GM18858 (cell line): ENCODE results near the gene SEMA7A.

Source experiments
- ATAC-seq: cut with Tn5 transposase; IDR thresholded peaks from one replicate; pipeline ENCODE4 v1.9.1; 2021; ENCODE audit not compliant: unreplicated experiment

Gene SEMA7A

DNA sequence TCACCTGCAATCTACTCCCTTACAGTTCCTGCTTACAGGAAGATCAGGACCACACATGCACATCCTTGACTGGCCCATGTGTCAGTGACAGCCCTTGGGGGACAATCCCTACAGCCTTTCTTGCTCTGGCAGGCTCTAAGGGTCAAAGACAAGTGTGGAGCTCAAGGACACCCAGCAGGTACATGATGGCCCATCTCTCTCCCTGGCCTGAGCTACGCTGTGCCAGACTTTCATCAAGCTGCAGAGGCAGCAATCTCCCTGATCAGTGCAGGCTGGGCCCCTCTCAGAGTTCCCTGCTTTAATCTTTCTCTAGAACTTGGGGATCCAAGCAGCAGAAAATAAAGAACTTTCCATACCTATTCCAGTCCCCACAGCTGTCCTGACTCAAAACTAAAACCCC lies 2.6 kb downstream of the SEMA7A start:
- no peak for ATAC-seq

DNA sequence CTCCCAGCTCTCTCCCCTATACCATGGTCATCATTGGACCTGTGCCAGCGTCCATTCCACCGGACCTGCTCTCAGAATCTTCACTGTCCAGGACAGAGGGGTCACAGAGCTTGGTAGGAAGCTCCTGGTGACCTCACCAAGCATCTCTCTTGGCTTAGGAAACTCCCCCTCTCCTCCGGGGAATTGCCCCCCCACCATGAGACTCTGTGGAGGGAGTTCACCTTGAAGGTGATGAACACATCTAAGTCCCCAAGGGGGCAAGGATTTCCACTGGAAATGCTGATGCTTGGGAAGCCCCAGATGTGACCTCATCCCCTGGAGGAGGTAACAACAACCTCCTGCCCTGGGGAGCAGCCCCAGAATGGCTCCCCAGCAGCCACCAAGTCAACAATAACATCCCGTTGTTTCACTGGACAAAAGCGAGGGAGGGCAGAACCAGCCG lies 3.2 kb downstream of the SEMA7A start:
- ATAC-seq, result no peak

DNA sequence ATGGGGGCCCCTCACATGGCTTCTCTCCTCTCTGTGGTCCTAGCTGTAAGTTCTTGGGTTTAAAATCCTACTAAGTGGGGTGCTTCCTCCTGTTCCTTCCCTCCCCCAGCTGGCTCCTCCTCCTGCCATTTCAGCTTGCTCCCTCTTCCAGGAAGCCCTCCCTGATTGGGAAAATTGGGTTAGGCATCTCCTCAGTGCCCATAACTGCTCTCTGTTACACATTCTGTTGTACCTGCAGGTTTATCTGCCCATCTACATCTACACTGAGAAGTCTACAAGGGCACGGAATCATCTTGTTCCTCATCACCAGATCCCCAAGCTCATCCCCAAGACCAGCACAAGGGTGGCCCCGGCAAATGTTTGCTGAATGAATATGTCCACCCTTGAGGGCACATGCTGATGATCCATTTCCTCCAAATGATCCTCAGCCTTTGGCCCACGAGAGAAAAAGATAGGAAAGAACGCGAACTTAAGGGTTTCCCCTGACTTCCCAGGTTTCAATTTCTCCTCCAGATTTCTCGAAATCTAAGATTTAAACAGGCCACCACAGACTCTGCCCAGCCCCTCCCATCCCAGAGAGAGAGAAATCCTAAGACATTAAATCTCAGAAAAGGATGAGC lies 3.9 kb downstream of the SEMA7A start:
- no peak for ATAC-seq

DNA sequence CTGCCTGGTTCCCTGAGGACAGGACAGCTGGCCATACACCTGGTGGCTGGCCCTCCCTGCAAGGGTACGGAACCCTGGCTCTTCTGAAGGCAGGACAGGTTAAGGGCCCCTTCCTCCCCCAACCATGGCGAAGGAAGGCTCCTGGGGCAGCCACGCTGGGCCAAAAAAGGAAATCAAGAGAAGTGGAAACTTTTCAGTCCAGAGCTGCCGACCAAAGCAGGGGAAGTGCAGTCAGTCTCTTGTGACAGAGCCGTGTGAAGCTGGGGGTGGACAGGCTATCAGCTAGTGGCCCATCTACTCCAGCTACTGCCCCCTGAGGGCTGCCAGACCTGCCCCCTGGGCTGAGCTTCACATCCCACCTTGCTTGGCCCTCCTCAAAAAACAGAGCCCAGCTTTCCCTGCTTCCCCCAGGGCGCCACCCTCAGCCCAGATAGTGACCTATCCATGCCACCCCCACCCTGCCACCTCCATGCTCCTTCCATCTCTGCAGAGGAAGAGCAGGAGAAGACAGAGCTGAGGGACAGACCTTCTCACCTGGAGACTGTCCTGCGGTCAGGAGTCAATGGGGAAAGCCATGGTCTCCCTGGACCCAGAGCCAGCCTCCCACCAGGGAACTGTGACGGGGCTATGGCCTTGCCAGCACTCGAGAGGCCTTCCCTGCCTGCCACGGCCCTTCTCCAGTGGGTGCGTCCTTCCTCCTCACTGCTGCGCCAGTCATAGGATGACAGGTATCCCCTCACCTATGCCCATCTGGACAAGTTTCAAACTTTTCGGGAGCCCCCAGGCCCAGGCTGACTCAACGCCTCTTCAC lies 4.6 kb downstream of the SEMA7A start:
- ATAC-seq, result no peak

DNA sequence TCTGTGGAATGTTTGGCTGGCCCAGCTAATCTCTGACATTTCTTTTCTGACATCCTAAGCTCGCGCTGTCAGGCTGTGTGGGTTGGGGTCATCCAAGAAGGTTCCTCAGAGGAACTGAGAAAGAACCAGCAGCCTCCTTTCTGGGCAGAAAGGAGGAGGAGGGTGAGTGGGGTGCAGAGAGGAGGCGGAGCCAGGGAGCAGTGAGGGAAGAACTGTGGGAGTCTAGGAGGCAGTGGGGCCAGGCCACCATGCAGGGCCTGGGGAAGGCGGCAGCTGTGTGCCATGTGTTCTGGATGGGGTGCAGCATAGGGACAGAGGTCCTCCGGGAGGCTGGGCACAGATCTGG lies 5.3 kb downstream of the SEMA7A start:
- no peak for ATAC-seq

DNA sequence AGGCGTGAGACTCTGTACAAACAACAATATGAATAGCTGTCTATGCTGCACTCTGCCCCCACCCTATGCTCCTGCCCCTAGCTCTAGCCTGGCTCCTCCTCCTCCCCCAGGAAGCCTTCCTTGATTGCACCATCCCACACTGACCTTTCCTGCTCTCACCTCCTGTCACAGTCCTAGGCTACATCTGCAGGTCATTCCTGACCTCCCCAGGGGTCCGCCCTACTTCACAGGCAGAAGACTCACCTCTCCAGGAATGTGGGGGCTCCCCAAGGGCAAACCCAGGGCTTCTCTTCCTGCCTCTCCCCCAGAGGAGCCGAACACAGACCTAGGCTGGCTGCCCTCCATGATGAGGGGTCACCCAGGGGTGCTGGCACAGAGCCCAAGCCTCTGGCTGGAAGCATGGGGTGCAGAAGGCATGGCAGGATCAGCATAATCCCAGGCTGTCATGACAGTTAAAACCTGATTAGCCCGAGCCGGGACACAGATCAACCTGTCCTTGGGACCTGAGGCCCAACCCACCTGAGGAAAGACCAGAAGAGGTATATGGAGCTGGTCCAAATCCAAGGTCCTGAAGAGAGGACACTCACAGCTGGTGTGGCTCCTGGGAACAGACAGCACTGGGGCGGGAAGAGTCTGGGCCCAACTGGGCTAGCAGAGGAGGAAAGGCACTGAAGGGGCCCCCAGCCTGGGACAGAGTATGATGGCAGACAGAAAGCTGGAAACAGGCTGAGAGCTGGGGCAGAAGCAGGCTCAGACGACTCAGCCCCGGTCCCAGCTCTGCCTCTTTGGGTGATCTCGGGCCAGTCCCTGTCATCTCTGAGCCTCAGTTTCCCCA lies 5.9 kb downstream of the SEMA7A start:
- no peak for ATAC-seq

DNA sequence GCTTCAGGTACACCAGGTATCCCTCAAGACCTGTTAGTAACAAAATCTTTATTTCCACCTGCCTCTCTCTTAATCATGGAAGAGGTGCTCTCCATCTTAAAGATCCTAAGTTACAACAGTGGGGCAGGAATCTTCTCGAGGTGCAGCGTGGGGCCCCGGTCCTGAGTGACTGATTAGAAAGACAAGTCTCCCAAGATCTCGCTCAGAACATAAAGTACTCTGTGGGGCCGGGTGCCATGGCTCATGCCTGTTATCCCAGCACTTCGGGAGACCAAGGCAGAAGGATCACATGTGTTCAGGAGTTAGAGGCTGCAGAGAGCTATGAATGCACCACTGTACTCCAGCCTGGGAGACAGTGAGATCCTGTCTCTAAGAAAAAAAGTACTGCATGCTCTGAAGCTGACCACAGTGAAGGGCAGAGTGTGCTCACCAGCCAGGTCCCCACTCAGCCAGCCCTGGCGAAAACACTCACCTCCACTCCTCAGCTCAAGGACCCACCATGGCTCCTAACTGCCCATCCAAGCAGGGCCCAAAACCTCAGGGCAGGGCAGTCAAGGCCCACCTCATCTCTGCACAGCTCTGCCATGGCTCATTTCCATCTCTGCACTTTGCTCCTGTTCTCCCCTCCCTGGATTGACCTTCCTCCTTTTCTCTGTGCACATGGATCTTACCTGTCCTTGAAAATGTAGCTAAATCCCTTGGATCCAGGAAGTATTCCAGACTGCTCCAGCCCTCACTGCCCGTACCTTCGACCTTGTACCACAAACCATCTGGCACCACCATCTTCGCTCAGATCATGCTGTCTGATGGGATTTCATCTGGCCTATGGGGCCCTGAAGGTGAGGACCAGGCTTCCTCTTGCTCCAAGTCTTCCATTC lies 7.1 kb downstream of the SEMA7A start:
- ATAC-seq, result no peak

DNA sequence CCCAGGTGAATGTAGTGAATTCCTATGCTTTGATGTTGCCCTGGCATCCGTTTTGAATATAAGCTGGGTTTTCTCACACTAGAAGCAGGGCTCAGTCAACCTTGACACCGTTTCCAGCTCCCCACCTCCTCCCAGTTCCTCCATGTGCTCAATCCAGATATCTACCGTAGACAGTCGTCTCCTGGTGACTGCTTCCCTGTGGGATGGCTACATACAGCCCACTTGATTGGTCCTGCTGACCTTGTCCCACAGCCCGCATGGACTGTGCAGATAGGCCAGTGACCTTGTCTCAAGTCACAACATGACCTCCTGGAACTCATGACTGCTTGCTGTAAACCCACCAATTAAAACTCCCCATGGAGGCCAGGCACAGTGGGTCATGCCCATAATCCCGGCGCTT lies 8.1 kb downstream of the SEMA7A start:
- no peak for ATAC-seq

DNA sequence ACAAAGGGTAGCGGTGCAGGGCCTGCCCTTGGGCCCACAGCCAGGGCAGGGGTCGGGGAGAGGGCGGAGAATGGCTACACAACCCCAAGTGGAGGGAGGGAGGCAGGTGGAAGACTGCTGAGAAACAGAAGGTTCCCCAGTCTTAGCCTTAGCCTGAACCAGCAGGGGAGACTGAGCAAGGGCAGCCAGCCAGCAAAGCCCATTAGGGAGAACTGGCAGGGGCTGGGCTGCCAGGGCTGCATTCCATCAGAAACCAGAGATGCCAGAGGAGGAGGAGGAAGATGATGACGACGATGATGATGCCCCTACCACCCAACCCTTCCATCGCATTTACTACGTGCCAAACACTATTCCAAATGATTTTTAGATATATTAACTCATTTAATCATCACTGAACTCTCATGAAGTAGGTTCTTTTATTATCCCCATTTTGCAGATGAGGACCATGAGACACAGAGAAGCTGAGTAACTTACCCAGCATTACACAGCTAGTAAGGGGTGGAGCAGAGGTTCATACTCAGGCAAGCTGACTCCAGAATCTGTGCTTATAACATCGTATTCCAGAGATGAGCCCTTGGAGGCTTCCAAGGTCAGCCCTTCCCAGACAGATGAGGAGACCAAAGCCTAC lies 8.7 kb downstream of the SEMA7A start:
- no peak for ATAC-seq

DNA sequence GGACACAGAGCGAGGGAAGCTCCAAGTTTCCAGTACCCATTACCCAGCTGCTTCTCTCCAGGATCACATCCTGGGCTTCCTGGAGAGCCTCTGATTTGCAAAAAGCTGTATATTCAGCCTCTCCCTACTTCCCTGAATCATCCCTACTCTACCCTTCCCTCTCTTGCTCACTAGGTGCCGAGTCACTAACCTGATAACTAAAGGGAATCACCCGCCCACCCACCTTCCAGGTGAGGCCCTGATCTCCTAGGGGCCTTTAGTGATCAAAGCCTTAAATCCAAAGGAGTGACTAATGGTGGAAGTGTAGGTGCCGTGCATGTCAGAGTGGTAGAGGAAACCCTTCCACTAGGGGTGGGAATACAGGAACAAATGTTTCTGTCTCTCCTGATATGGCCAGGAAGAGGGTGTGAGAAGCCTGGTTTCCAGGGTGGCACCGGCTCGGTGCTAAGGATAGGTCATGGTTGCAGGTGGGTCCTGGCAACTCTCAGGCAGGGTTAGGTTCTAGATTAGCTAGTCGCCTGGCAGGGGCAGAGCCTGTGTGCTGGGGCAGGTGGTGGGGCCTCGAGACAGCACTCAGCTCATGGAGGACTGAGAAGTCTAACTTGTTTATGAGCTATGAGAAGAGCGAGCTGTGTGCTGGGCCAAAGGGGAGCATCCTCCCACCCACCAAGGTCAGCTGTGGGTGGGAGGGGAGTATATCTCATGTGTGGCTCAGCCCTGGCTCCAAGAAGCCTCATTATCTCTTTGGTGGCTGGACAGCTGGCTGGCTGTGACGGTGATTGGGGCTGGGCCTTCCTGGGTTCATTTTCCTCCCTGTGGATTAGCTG lies 10.1 kb downstream of the SEMA7A start:
- no peak for ATAC-seq

DNA sequence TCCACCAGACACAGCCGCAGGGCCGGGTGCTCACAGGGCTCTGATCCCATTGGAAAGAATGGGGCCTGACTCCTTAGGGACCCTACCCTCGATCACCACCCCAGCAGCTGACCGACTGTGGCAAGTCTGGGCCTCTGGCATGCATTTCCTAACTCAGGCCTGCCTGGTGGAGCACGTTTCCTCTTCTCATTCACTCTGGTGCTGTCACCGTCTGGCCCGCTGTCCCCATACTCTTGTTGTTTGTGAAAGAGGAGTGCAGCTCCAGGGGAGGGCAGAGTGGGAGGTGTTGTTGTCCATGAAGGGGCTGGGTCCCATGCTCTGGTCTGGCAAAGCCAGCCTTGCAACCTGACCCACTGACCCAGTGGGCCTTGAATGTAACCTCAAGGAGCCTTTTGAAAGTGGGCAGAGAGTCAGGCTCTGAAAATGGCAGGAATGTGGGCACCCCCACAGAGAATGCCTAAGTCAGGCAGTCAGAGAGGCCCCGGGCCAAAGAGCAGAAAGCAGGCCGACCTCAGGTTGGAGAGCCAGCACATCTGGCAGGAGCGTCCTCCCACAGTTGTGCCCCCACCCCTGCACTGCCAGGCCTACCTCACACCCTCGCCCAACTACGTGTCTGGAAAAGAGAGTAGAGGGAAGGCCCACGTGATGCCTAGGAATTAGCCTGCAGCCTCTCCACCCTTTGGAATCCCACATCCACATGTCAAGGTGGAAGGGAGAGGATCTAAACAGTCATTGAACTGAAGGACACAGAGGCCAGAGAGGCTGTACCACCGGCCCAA lies 10.9 kb downstream of the SEMA7A start:
- ATAC-seq, result no peak

DNA sequence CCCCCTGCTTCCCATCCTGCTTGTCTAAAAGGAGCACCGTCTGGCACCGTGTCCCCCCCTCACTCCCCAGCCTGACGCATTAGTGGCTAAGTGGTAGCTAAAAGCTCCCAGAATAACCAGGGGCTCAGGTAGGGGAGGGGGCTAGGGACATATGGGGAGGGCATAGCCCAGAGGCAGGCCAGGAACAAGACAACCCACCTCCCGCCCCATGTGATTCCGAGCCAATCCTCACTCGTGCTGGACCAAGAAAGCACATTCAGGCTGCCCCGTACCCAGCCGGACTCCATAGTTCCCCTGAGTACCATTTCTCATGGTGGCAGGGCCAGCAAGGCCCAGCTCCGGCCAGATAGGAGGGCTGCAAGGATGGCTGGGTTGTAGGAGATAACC lies 11.5 kb downstream of the SEMA7A start:
- no peak for ATAC-seq

DNA sequence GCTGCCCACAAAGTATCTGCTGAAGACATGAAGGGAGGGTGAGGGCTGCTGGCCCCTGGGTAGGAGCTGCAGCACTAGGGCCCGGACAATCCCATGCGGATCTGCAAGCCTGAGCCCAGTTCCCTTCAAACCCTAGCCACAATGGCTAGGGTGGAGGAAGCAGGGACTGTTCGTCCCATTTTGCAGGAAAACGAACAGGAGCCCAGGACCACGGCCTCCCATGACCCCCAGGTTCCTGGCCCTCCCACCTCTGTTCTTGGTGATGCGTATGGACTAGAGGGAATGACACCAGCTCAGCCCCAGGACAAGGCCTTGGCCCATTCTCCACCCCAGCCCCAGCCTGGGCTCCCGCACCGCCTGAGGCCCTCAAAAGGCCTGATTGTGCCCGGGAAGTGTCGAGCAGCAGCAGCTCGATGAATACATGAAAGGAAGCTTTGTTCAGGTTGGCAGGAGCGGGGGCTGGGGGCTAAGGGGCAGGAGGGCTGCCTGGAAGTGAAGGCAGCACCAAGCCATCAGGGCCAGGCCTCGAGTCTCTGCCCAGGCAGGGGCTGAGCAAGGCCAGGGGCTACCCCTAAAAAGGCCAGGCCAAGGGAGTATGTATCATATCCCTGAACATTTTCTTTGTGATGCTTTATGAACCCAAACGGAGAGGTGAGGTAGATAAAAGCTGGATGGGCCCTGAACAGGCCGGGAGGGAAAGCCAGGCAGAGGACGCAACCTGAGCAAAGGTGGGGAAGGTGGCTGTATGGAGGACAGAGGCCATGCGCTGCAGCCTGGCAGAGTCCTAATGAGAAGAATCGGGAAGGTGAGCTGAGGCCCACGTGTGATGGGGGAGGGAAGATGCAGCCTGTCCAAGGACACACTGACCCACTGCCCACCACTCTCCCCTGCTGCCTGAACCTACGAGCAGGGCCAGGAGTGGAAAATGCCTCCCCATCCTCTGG lies 12.2 kb downstream of the SEMA7A start:
- ATAC-seq, result no peak

DNA sequence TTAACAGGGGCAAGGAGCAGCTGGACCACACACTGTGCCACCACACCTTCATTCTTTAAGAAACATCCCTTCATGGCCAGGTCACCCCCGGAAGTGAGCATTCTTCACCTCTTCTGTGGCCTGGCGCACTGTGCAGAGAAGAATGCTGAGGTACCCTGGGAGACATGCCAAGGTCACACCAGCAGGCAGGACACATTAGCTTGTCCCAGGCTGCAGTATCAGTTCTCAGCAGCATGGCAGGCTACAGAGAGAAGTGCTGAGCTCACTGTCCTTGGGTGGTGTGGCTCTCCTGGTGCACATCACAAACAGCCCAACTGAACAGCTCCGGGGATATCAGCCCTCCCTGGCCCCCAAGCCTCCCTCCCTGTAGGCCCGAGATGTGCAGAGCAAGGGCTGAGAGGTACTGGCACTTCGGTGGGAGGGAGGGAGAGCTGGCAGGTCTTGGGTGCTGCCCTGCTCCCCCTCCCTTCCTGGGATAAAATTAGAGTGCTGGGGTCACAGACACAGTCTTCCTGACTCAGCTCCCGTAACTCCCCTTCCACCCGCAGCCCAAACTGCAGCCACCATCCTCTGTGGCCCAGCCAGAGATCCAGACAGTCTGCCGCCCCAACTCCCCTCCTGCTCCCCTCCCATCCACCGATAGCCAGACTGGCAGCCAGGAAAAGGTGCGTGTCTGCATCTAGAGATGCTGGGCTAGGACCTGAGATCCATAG lies 13.4 kb downstream of the SEMA7A start:
- no peak for ATAC-seq

DNA sequence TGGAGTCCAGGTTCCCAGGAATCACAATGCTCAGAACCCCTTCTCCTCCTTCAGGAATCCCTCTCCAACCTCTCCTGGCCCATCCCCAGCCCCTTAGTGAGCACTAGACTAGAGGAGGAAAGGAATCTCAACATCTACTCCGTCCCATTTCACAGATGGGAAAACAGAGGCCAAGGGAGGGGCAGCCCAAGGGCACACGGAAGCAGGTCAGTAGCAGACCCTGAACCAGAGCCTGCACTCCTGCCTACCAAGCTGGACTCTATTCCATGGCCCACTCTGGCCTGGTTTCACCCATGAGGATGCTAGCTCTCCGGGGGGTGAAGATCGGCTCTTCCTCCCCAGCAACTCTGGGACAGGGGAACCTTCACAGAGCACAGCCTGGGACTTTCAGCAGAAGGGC lies 14.3 kb downstream of the SEMA7A start:
- no peak for ATAC-seq

DNA sequence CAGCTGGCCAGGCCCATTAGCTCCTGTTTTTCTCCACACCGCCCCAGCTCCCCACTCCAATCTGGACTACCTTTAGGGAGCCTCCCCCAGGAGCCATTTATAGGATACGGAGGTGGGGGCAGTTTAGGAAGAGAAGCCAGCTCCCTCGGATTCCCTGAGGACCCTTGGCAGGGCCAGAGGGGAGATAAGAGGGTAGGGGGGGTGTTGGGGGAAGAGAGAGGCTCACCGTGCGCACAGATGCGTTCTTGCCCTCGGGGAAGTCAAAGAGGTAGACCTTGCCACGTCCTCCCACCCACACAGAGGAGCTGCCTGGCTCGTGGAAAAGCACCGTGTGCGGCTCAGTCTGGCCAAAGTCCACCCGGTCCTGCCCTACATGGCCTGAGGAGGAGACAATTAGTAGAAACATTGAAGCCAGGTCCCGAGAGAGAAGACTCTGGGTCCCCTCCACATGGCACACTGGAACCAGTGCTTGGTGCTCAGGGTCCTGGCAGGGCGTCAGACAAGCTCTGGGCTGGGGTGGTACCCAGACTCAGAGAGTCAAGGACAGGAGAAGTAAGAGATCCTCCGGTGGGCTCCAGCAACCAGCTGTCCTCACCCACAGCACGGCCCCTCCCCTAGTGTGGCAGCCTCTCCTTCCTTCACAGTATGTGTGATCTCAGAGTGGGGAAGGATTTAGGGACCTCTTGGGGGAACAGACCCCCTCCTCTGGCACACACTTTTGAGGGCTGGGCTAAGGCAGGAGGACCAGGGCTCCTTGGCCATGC lies 15.0 kb downstream of the SEMA7A start:
- no peak for ATAC-seq
